K562 (cell line): Measurements from ENCODE around the gene PKD1L1. TPM values are rescaled to one million over a fixed set of nuclear protein-coding genes. Genes with fewer than 3 reads are reported as not detected.

Experiments
- ATAC-seq: fragments of 200-7000 bp; cut with Tn5 transposase; 3 replicates; pipeline ENCODE4 v1.9.1; 2020; ENCODE audit warnings: moderate library complexity
- BruUV-seq: library from RNA; stranded (reverse); fragments of 400-500 nt; replicated peaks from 2 replicates; lab custom pipeline; 2021; lab: Mats Ljungman, UMichigan
- CTCF ChIA-PET: fragments of 300-600 bp; formaldehyde crosslinking; extraction: SDS; loops from one replicate; lab custom pipeline; 2021; ENCODE audit warnings: low intra/inter-chr PET ratio; lab: Yijun Ruan, JAX
- POLR2A ChIA-PET: fragments of 300-600, 350-650 bp; sonication (Branson Sonifier 250); formaldehyde crosslinking; extraction: SDS; loops from one replicate; lab custom pipeline; 2021; ENCODE audit warnings: antibody characterized with exemption, inconsistent platforms; lab: Yijun Ruan, JAX
- DNase-seq, 4 experiments: peaks; one replicate each; pipeline versions ENCODE4 v3.0.0 to v3.0.0-alpha.2; 2011 to 2018; ENCODE audit warnings: low spot score in 3 of 4, mixed read lengths in 3 of 4; ENCODE audit errors: extremely low read depth in 1 of 4
- FAIRE-seq: peaks from 2 replicates; lab custom pipeline; 2011; peaks lifted over from hg19 to GRCh38; lab: Jason Lieb, UNC
- H2AFZ ChIP-seq: 2 replicates; pipeline ENCODE4 v1.6.0; 2011; ENCODE audit warnings: low read depth, low read length, control low read depth, inconsistent platforms
- H3K27ac ChIP-seq: fragments of 200-600 bp; 3 replicates; pipeline ENCODE4 v1.8.0; 2011; ENCODE audit warnings: low read depth, mild to moderate bottlenecking, control low read depth, inconsistent platforms, low read length, moderate library complexity, mixed read lengths; ENCODE audit errors: extremely low read depth
- H3K27me3 ChIP-seq, 2 experiments: fragments of 300-600 bp in 1 of 2; 2 replicates in 1 of 2; 3 replicates in 1 of 2; pipeline versions ENCODE4 v1.6.0 to v1.8.0; 2011; ENCODE audit warnings: inconsistent platforms in 2 of 2, low read length in 2 of 2, mild to moderate bottlenecking in 1 of 2, mixed read lengths in 1 of 2, moderate library complexity in 1 of 2; ENCODE audit not compliant: control insufficient read depth in 2 of 2, insufficient read depth in 2 of 2
- H3K36me3 ChIP-seq: fragments of 300-600 bp; 3 replicates; pipeline ENCODE4 v1.8.0; 2011; ENCODE audit warnings: mild to moderate bottlenecking, low read length, inconsistent platforms; ENCODE audit not compliant: control insufficient read depth, insufficient read depth
- H3K4me1 ChIP-seq, 2 experiments: fragments of 200-600 bp in 1 of 2; replicated peaks in 1 of 2; 2 replicates in 1 of 2; 3 replicates in 1 of 2; pipeline versions ENCODE4 v1.5.1 to v1.8.0; 2011; ENCODE audit warnings: inconsistent platforms in 2 of 2, low read length in 2 of 2, mild to moderate bottlenecking in 1 of 2, mixed read lengths in 1 of 2, moderate library complexity in 1 of 2; ENCODE audit not compliant: control insufficient read depth in 2 of 2, insufficient read depth in 2 of 2
- H3K4me2 ChIP-seq: 2 replicates; pipeline ENCODE4 v1.6.1; 2011; ENCODE audit warnings: low read length, control low read depth, inconsistent platforms, mixed read lengths; ENCODE audit not compliant: insufficient read depth
- H3K4me3 ChIP-seq: fragments of 200-600 bp; sonication (generic), shearing (Covaris generic); 2 replicates; pipeline ENCODE4 v1.5.1; 2016; ENCODE audit warnings: control low read depth, inconsistent platforms
- H3K79me2 ChIP-seq: fragments of 200-600 bp; 3 replicates; pipeline ENCODE4 v1.8.0; 2011; ENCODE audit warnings: low read length, inconsistent platforms; ENCODE audit not compliant: control insufficient read depth, insufficient read depth
- H3K9ac ChIP-seq, 2 experiments: 2 replicates each; pipeline versions ENCODE4 v1.6.0 to v1.6.1; 2011; ENCODE audit warnings: low read depth in 2 of 2, low read length in 2 of 2, control low read depth in 1 of 2, inconsistent platforms in 1 of 2, mild to moderate bottlenecking in 1 of 2, mixed read lengths in 1 of 2; ENCODE audit not compliant: insufficient read depth in 1 of 2
- H3K9me1 ChIP-seq: one replicate; pipeline ENCODE4 v1.6.0; 2011; ENCODE audit warnings: inconsistent platforms, mild to moderate bottlenecking, low read length, moderate library complexity; ENCODE audit not compliant: control insufficient read depth, insufficient read depth
- H3K9me3 ChIP-seq: replicated peaks from 2 replicates; pipeline ENCODE4 v1.5.1; 2011; ENCODE audit warnings: low read depth, low read length, inconsistent platforms; ENCODE audit not compliant: control insufficient read depth, insufficient read depth
- H4K20me1 ChIP-seq: replicated peaks from 2 replicates; pipeline ENCODE4 v1.6.1; 2011; ENCODE audit warnings: low read length, inconsistent platforms, mixed read lengths; ENCODE audit not compliant: control insufficient read depth, insufficient read depth
- ATF3 ChIP-seq, 2 experiments: fragments of 450-650 bp in 1 of 2; sonication (generic) in 1 of 2; formaldehyde crosslinking in 1 of 2; IDR thresholded peaks in 1 of 2; conservative IDR thresholded peaks in 1 of 2; 2 replicates each; pipeline versions ENCODE4 v1.6.1 to v1.8.1; 2016 to 2023; ENCODE audit warnings: mild to moderate bottlenecking in 2 of 2, moderate library complexity in 2 of 2, inconsistent platforms in 1 of 2, missing genetic modification reagents in 1 of 2
- CC2D1A ChIP-seq: fragments of 450-650 bp; IDR thresholded peaks from 2 replicates; pipeline ENCODE4 v1.6.1; 2017; ENCODE audit warnings: mild to moderate bottlenecking
- CTBP1 ChIP-seq: fragments of 450-650 bp; IDR thresholded peaks from 2 replicates; pipeline ENCODE4 v1.6.1; 2016; ENCODE audit warnings: borderline replicate concordance
- ELF2 ChIP-seq: fragments of 250-450 bp; sonication (Bioruptor Pico); IDR thresholded peaks from 2 replicates; pipeline ENCODE4 v1.5.0; 2021; ENCODE audit warnings: mild to moderate bottlenecking
- HIVEP1 ChIP-seq: fragments of 250-450 bp; sonication (Bioruptor Pico); IDR thresholded peaks from 2 replicates; pipeline ENCODE4 v1.4.0; 2020; ENCODE audit warnings: mild to moderate bottlenecking
- HLTF ChIP-seq: fragments of 450-650 bp; IDR thresholded peaks from 2 replicates; pipeline ENCODE4 v1.6.1; 2016
- SAFB ChIP-seq: fragments of 200-400 bp; formaldehyde crosslinking; IDR thresholded peaks from 2 replicates; pipeline ENCODE4 v1.6.1; 2017; ENCODE audit warnings: low read depth, low read length, borderline replicate concordance
- ZNF586 ChIP-seq: fragments of 450-650 bp; formaldehyde crosslinking; conservative IDR thresholded peaks from 2 replicates; pipeline ENCODE4 v1.4.0; 2020; ENCODE audit warnings: mild to moderate bottlenecking, moderate library complexity
- WGBS: fragments of 100-300 bp; shearing (Covaris generic); methylation state at CpG from one replicate; pipeline ENCODE4 v1.1.6; 2016; ENCODE audit warnings: low coverage, mixed read lengths; ENCODE audit not compliant: insufficient coverage; ENCODE audit errors: missing lambda C conversion rate; 5-methylcytosine and 5-hydroxymethylcytosine counted together
- in situ Hi-C: fragments of 300-500 bp; cut with MboI; formaldehyde crosslinking; loops from 4 replicates; pipeline ENCODE4 v1.15.0; 2018; ENCODE audit warnings: inconsistent platforms, mixed read lengths
- intact Hi-C: fragments of 100-400 bp; cut with micrococcal nuclease; formaldehyde crosslinking; loops from 2 replicates; pipeline ENCODE4 v1.14.2; 2022
- polyA plus RNA-seq, 8 experiments: library from polyadenylated mRNA; depleted of rRNA in 4 of 8; stranded (reverse) in 5 of 8; unstranded in 3 of 8; fragments of >200 nt; fragmentation: Nextera tagmentation in 2 of 8; fragmentation: Illumina TruSeq in 1 of 8; extraction: Ambion mirVana in 2 of 8; extraction: Trizol in 1 of 8; gene quantifications; 2 replicates each; pipeline versions ENCODE4 v1.2.1 to v1.2.3, GENCODE V29; 2011 to 2014; ENCODE audit warnings: inconsistent platforms in 1 of 8, missing spikeins in 1 of 8
- total RNA-seq, 7 experiments: library from RNA; depleted of rRNA in 6 of 7; stranded (reverse); fragments of >200 nt in 6 of 7; fragmentation: Illumina TruSeq in 2 of 7; extraction: Trizol in 2 of 7; gene quantifications; 2 replicates each; pipeline versions ENCODE4 v1.2.1 to v1.2.3, GENCODE V29; 2011 to 2021; ENCODE audit warnings: low replicate concordance in 1 of 7
- TF ChIP-seq, protein P1 (sequence below): fragments of 250-450 bp; sonication (Bioruptor Pico); IDR thresholded peaks from 2 replicates; pipeline ENCODE4 v1.4.0; 2020; ENCODE audit warnings: mild to moderate bottlenecking, moderate library complexity

Gene PKD1L1
- total and polyA plus RNA-seq, 9 of the 15 experiments (the other 6 are each of a cell fraction or from before 2014, with no cell fraction given): 0.01 to 0.02 TPM; not detected in 7

DNA sequence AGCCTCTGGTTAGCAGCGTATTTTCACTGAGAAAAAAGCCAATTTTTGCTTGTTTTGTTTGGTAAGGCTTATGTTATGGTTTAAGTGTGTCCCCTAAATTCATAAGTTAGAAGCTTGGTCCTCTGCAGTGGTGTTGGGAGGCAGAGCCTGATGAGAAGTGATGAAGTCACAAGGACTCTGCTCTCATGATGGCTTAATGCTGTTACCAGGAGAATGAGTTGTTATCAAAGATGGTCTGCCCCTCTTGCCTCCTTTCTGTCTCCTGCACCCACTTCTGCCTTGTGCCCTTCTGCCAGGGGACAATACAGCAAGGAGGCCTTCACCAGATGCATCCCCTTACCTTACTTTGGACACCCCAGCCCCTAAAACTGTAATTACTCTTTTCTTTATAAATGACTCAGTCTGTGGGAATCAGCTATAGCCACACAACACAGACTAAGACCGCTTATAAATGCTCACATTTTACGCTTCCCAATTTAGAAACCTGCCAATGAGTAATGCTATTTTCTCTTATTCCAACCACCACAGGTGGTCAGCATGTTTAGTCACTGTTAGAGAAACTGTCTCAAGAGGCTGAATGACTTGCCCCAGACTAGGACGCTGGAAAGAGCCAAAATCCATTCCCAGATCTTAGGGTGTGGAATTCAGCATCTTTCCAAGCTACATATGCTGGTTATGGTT lies 6.1 kb upstream of the PKD1L1 start:
- FAIRE-seq (no peak), ATAC-seq (no peak), DNase-seq (no peak)
- ChIA-PET CTCF (no interaction called here), POLR2A (no interaction called here)
- H2AFZ ChIP-seq: no peak overlapping the region
- H3K4me1 ChIP-seq: no peaks in the 10 kb centered on the region
- H3K9me1 ChIP-seq: no peaks in the 10 kb centered on the region
- H3K9me3 ChIP-seq: no peaks in the 10 kb centered on the region; the same call in 1 of the 2 replicates
- intact Hi-C loops: no loop called here
- H3K4me2 ChIP-seq: no peak overlapping the region
- H3K4me3 ChIP-seq: no peak overlapping the region
- H4K20me1 ChIP-seq: no peaks in the 10 kb centered on the region
- H3K9ac ChIP-seq: no peak overlapping the region
- H3K27ac ChIP-seq: no peak overlapping the region
- WGBS: 74% methylated on average over 4 of the region's 4 CpGs
- peaks cover 16% of the 10 kb centered on the region; the same call in 1 of the 3 replicates for H3K36me3 ChIP-seq
- in situ Hi-C loops: no loop called here
- BruUV-seq: no TSS peak
- H3K79me2 ChIP-seq: no peaks in the 10 kb centered on the region
- H3K27me3 ChIP-seq: peaks cover 3 to 11% of the 10 kb centered on the region in 2 experiments; a peak in 3 of 5 replicates
- TF ChIP-seq CTBP1 (no peak), HIVEP1 (CRISPR knock-in tag) (no peak), CC2D1A (no peak), ELF2 (CRISPR knock-in tag) (no peak)

DNA sequence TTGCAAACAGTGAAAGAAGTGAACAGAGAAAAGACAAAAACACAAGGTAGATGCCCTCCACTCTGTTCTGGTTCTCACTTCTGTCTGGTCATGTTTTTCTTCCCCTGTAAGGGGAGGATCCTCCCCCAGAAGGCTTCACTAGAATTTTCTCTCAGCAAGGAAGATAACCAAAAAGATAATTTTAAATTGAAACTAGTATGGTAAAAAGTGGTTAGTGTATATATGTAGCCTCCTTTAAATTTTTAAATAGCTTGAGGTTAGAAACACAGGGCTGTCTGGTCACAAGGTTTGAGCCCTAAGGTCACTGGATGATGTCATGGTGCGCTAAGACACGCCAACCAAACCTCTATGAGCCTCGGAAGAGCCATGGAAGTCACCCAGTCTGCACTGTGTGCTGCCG lies 5.6 kb upstream of the PKD1L1 start:
- CTCF ChIA-PET: no interaction called here
- TF ChIP-seq ZNF586 (CRISPR knock-in tag) (no peak), SAFB (no peak), HLTF (no peak), ATF3 (IDR thresholded peaks at IDR 0.05) (peak; percentile 52), ATF3 (CRISPR knock-in tag; conservative IDR thresholded peaks at IDR 0.05) (no peak)
- TF ChIP-seq, protein P1, sequence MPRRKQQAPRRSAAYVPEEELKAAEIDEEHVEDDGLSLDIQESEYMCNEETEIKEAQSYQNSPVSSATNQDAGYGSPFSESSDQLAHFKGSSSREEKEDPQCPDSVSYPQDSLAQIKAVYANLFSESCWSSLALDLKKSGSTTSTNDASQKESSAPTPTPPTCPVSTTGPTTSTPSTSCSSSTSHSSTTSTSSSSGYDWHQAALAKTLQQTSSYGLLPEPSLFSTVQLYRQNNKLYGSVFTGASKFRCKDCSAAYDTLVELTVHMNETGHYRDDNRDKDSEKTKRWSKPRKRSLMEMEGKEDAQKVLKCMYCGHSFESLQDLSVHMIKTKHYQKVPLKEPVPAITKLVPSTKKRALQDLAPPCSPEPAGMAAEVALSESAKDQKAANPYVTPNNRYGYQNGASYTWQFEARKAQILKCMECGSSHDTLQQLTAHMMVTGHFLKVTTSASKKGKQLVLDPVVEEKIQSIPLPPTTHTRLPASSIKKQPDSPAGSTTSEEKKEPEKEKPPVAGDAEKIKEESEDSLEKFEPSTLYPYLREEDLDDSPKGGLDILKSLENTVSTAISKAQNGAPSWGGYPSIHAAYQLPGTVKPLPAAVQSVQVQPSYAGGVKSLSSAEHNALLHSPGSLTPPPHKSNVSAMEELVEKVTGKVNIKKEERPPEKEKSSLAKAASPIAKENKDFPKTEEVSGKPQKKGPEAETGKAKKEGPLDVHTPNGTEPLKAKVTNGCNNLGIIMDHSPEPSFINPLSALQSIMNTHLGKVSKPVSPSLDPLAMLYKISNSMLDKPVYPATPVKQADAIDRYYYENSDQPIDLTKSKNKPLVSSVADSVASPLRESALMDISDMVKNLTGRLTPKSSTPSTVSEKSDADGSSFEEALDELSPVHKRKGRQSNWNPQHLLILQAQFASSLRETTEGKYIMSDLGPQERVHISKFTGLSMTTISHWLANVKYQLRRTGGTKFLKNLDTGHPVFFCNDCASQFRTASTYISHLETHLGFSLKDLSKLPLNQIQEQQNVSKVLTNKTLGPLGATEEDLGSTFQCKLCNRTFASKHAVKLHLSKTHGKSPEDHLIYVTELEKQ (CRISPR knock-in tag): no peak

More for the DNA sequence above, 5.6 kb upstream of the PKD1L1 start:
- WGBS: 67% methylated on average over 4 of the region's 4 CpGs
- no peak overlapping the region for H3K4me2 ChIP-seq
- H3K27me3 ChIP-seq: peaks cover 3 to 14% of the 10 kb centered on the region in 2 experiments; a peak in 3 of 5 replicates
- peaks cover 16% of the 10 kb centered on the region; the same call in 1 of the 3 replicates for H3K36me3 ChIP-seq
- H3K9me3 ChIP-seq: no peaks in the 10 kb centered on the region; the same call in 1 of the 2 replicates
- BruUV-seq: no TSS peak
- no peak overlapping the region for H3K4me3 ChIP-seq
- H3K79me2 ChIP-seq: no peaks in the 10 kb centered on the region
- no peak overlapping the region for H3K9ac ChIP-seq
- ATAC-seq (peak; percentile 58), DNase-seq (no peak), FAIRE-seq (no peak)
- H2AFZ ChIP-seq: no peak overlapping the region
- H3K4me1 ChIP-seq: no peaks in the 10 kb centered on the region
- no peaks in the 10 kb centered on the region for H3K9me1 ChIP-seq
- in situ Hi-C loops: no loop called here
- no peak overlapping the region for H3K27ac ChIP-seq
- no peaks in the 10 kb centered on the region for H4K20me1 ChIP-seq
- intact Hi-C loops: no loop called here
- POLR2A ChIA-PET: no interaction called here
